SK-N-SH (cell line): ENCODE measurements around the gene ALDH3A1. TPM values are rescaled to one million over a fixed set of nuclear protein-coding genes. Genes with fewer than 3 reads are reported as not detected.

ENCODE experiments used
- CTCF ChIA-PET: fragments of 300-600, 350-600 bp; formaldehyde crosslinking; extraction: SDS; loops from one replicate; lab custom pipeline; 2021; lab: Yijun Ruan, JAX
- POLR2A ChIA-PET: fragments of 350-600 bp; sonication (Branson Sonifier 250); formaldehyde crosslinking; extraction: SDS; loops from one replicate; lab custom pipeline; 2020; ENCODE audit warnings: antibody characterized with exemption, inconsistent platforms; lab: Yijun Ruan, JAX
- DNase-seq: peaks from one replicate; pipeline ENCODE4 v3.0.0; 2012
- H2AFZ ChIP-seq: fragments of 200-600 bp; sonication (generic); 2 replicates; pipeline ENCODE4 v1.8.1; 2016; ENCODE audit warnings: antibody characterized with exemption, mild to moderate bottlenecking, low read depth
- H3F3A ChIP-seq: fragments of 200-600 bp; sonication (generic); replicated peaks from 2 replicates; pipeline ENCODE3; 2016; ENCODE audit warnings: antibody characterized with exemption, mild to moderate bottlenecking; ENCODE audit not compliant: insufficient read depth
- H3K27ac ChIP-seq, 2 experiments: fragments of 200-500 bp in 1 of 2; fragments of 200-600 bp in 1 of 2; sonication (Bioruptor generic) in 1 of 2; sonication (generic), shearing (Covaris generic) in 1 of 2; 2 replicates each; pipeline versions ENCODE4 v1.5.1 to v1.6.1; 2014 to 2016; ENCODE audit warnings: low read depth in 2 of 2, inconsistent platforms in 1 of 2, low read length in 1 of 2, mild to moderate bottlenecking in 1 of 2, mixed read lengths in 1 of 2
- H3K27me3 ChIP-seq: fragments of 200-600 bp; sonication (generic), shearing (Covaris generic); 2 replicates; pipeline ENCODE4 v1.6.1; 2016; ENCODE audit warnings: mixed run types; ENCODE audit not compliant: insufficient read depth
- H3K36me3 ChIP-seq, 2 experiments: fragments of 200-500 bp in 1 of 2; fragments of 200-600 bp in 1 of 2; sonication (Bioruptor generic) in 1 of 2; sonication (generic) in 1 of 2; replicated peaks in 1 of 2; 2 replicates each; pipeline versions ENCODE3 to v1.5.1; 2014 to 2016; ENCODE audit warnings: low read length in 1 of 2, mild to moderate bottlenecking in 1 of 2; ENCODE audit not compliant: insufficient read depth in 2 of 2, control insufficient read depth in 1 of 2
- H3K4me1 ChIP-seq, 2 experiments: fragments of 200-500 bp in 1 of 2; fragments of 200-600 bp in 1 of 2; sonication (Bioruptor generic) in 1 of 2; sonication (generic), shearing (Covaris generic) in 1 of 2; 2 replicates each; pipeline versions ENCODE4 v1.5.1 to v1.6.1; 2014 to 2016; ENCODE audit warnings: low read depth in 1 of 2, low read length in 1 of 2, mixed run types in 1 of 2; ENCODE audit not compliant: insufficient read depth in 2 of 2, control insufficient read depth in 1 of 2
- H3K4me2 ChIP-seq: fragments of 200-600 bp; sonication (generic), shearing (Covaris generic); 2 replicates; pipeline ENCODE4 v1.6.1; 2017; ENCODE audit warnings: mixed run types
- H3K4me3 ChIP-seq, 2 experiments: fragments of 200-500 bp in 1 of 2; fragments of 200-600 bp in 1 of 2; sonication (Bioruptor generic) in 1 of 2; sonication (generic), shearing (Covaris generic) in 1 of 2; 2 replicates each; pipeline versions ENCODE4 v1.5.1 to v1.8.1; 2014 to 2016; ENCODE audit warnings: low read depth in 2 of 2, inconsistent platforms in 1 of 2, low read length in 1 of 2, mild to moderate bottlenecking in 1 of 2, mixed read lengths in 1 of 2, moderate library complexity in 1 of 2
- H3K79me2 ChIP-seq: fragments of 200-600 bp; sonication (generic); 2 replicates; pipeline ENCODE4 v1.8.1; 2017; ENCODE audit warnings: mild to moderate bottlenecking; ENCODE audit not compliant: insufficient read depth
- H3K9ac ChIP-seq: fragments of 200-600 bp; sonication (generic); 2 replicates; pipeline ENCODE4 v1.6.1; 2017; ENCODE audit warnings: mixed run types
- H3K9me2 ChIP-seq: fragments of 200-600 bp; sonication (generic); 2 replicates; pipeline ENCODE4 v1.6.1; 2017; ENCODE audit warnings: mixed run types
- H3K9me3 ChIP-seq: fragments of 200-600 bp; sonication (generic); 2 replicates; pipeline ENCODE4 v1.6.1; 2017; ENCODE audit warnings: mixed run types, mild to moderate bottlenecking, moderate library complexity
- H4K20me1 ChIP-seq: fragments of 200-600 bp; sonication (generic); 2 replicates; pipeline ENCODE4 v1.6.1; 2017; ENCODE audit warnings: mild to moderate bottlenecking, mixed run types; ENCODE audit not compliant: insufficient read depth
- NRF1 ChIP-seq: IDR thresholded peaks from 2 replicates; pipeline ENCODE4 v1.6.1; 2012; ENCODE audit warnings: low read depth, mild to moderate bottlenecking, low read length
- RCOR1 ChIP-seq: fragments of 150-350 bp; IDR thresholded peaks from 2 replicates; pipeline ENCODE4 v1.6.1; 2017; ENCODE audit warnings: antibody characterized with exemption, low read length
- REST ChIP-seq: IDR thresholded peaks from 2 replicates; pipeline ENCODE4 v1.6.1; 2012; ENCODE audit warnings: mild to moderate bottlenecking, low read depth, low read length, moderate library complexity
- RXRA ChIP-seq: IDR thresholded peaks from 2 replicates; pipeline ENCODE4 v1.4.0; 2012; ENCODE audit warnings: low read depth, mild to moderate bottlenecking, borderline replicate concordance
- TAF1 ChIP-seq: IDR thresholded peaks from 2 replicates; pipeline ENCODE4 v1.6.1; 2012; ENCODE audit warnings: low read depth, mild to moderate bottlenecking, low read length, moderate library complexity, borderline replicate concordance
- WGBS: methylation state at CpG from one replicate; pipeline ENCODE4 v1.1.6; 2017; ENCODE audit warnings: low lambda C conversion rate; 5-methylcytosine and 5-hydroxymethylcytosine counted together
- polyA plus RNA-seq, 3 experiments: library from polyadenylated mRNA; depleted of rRNA; stranded (reverse); fragments of >200 nt; gene quantifications; 2 replicates each; pipeline ENCODE4 v1.2.3, GENCODE V29; 2012

ALDH3A1 gene
- polyA plus RNA-seq, 1 of the 3 experiments (the other 2 are of a cell fraction) = 0.79 TPM

GRCh38 chr17:19714542-19715411 is 33.3 kb downstream of the ALDH3A1 start:
- Histone ChIP-seq H3K9me2 (no peaks in the 10 kb centered on the region), H3K9ac (no peak overlapping the region), H2AFZ (no peak overlapping the region), H3K4me3 (no peak overlapping the region), H3F3A (no peaks in the 10 kb centered on the region), H3K36me3 (no peaks in the 10 kb centered on the region), H3K4me1 (peaks cover 0 to 7% of the 10 kb centered on the region in 2 experiments; a peak in 1 of 4 replicates), H4K20me1 (no peaks in the 10 kb centered on the region), H3K27ac (no peak overlapping the region), H3K4me2 (no peak overlapping the region), H3K9me3 (no peaks in the 10 kb centered on the region), H3K79me2 (no peaks in the 10 kb centered on the region), H3K27me3 (no peaks in the 10 kb centered on the region)
- no peak for DNase-seq
- no peak for TF ChIP-seq RXRA
- 93% methylated on average over 15 of the region's 27 CpGs for WGBS
- ChIA-PET POLR2A (interaction anchor here (0.7 kb wide), 1 partner anchor 412 kb away, joined by 3 read pairs; no protein-coding TSS in a partner anchor), CTCF (interaction anchor here (0.7 to 2.6 kb wide), 3 partner anchors 30 to 52 kb away, joined by 3 to 9 read pairs (median 5); no protein-coding TSS in a partner anchor)

GRCh38 chr17:19713901-19714361 is 34.2 kb downstream of the ALDH3A1 start:
- H2AFZ ChIP-seq = no peak overlapping the region
- H3K27me3 ChIP-seq = no peaks in the 10 kb centered on the region
- H3K9ac ChIP-seq = no peak overlapping the region
- H3K4me1 ChIP-seq = peaks cover 0 to 7% of the 10 kb centered on the region in 2 experiments; a peak in 1 of 4 replicates
- H3K4me2 ChIP-seq = no peak overlapping the region
- DNase-seq = no peak
- H3F3A ChIP-seq = no peaks in the 10 kb centered on the region
- 97% methylated on average over 24 of the region's 28 CpGs for WGBS
- no peaks in the 10 kb centered on the region for H3K9me2 ChIP-seq
- no peak overlapping the region for H3K4me3 ChIP-seq
- no peaks in the 10 kb centered on the region for H4K20me1 ChIP-seq
- H3K36me3 ChIP-seq = no peaks in the 10 kb centered on the region
- H3K79me2 ChIP-seq = no peaks in the 10 kb centered on the region
- no peak overlapping the region for H3K27ac ChIP-seq
- H3K9me3 ChIP-seq = no peaks in the 10 kb centered on the region
- ChIA-PET POLR2A (no interaction called here), CTCF (interaction anchor here (2.6 kb wide), 1 partner anchor 31 kb away, joined by 9 read pairs; no protein-coding TSS in a partner anchor)
- TF ChIP-seq RCOR1 (no peak), REST (no peak), NRF1 (no peak), TAF1 (no peak)
